Measurements from ENCODE around the gene UBE2V1.
A peak's percentile ranks its signal among the peaks of the same experiment; 100 is the strongest.
"Not testable (repeated sequence)": the region's sequence is repeated elsewhere in the genome, so short reads cannot be mapped to it uniquely, and the experiment has no call there.

Gene UBE2V1

DNA sequence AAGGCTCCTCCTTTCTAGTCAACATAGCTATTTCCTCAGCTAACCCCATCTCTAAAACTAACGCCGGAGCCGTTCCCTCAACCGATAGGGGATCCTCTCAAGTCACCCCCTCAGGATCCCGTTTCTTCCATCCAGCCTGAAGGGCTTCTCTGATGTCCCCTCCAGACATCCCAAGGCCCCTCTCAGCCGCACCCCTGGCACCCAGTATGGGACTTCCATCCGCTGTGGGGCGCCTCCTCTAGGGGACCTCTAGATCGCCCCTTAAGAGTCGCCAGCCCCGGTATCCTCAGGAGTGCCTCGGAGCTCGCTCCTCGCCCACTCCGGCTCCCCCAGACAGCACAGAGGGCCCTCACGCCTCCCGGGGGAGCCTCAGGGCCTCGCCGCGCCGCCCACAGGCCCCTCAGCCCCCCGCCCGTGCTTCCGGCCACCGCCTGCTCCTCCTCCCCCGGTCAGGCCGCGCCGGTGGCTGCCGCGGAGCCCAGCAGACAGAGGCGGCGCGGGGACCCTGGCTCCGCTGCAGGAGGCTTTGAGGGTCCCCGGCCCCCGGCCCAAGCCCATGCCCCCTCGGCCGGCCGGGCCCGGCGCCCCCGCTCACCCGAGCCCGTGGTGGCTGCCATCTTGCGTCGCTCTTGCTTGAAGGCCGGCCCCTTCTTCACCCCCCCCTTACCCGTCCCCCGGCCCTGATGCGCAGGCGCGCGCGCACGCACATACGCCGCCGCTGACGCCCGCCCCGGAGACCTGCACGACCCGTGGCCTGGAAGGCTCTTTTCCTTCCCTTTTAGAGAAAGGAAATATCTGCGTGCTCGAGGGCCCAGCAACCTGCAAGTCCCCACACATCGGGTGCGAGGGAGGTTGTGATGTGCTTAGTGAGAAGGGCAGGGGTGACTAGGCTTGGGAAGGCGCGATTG, at the start of gene UBE2V1:
Gene UBE2V1 (minus strand): TSS at position 639 of the 908 bp plus-strand sequence. CDS start 22 bp downstream, at position 617.
- DNase-seq (ENCODE audit: low read depth in 2 of 2), result peak; percentile 83 to 88

DNA sequence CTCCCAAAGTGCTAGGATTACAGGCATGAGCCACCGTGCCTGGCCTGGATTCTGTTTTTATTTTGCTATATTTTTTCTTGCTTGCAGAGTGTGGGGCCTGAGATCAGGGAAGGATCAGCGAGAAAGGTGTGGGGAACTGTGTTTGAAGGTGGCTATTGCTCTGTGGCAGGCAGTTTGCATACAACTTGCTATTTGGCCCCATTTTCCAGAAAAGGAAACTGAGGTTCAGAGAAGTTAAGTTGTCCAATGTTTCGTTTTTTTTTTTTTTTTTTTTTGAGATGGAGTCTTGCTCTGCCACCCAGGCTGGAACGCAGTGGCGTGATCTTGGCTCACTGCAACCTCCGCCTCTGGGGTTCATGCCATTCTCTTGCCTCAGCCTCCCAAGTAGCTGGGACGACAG, 48.5 kb upstream of the UBE2V1 start:
- not testable (repeated sequence) for DNase-seq (ENCODE audit: low read depth in 2 of 2)

DNA sequence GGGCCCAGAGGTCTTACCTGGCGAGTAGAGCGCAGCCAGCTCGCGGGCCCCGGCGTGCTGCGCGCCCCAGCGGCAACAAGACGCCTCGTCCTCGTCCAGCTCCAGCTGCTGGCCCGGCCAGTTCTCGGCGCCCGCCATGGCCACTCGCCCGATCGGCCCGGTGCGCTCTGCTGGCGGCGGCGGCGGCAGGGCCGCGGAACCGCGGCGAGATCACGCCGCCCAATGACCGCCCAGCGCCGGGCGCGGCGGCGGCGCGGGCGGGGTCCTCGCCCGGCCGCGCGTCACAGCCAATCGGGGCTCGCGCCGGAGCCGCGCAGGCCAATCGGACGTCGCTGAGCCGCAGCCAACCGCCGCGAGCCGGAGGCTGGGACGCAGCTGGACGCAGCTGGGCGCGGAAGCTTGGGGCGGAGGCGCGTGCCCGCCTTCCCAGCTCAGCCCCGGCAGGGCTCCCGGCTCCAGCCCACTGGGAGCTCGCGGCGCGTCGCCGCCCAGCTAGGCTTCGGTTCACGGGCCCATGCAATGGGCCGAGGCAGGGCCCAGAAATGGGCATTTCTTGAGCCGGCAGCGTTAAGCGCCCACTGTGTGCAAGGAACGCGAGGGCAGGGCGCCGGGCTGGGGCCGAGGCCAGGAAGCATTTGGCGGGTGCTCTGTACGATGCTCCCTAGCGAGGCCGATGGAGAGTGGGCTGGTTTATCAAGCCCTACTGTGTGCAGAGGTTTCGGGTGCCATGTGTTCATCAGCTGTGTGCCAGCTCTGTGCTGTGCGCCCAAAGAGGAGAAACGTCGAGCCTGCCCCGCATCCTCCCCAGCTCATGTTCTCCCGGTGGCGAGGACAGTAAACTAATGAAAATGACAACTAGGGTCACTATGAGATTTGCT, 40.8 kb upstream of the UBE2V1 start, which contains the start of gene PEDS1:
Gene PEDS1 (minus strand): TSS at position 224 of the 878 bp plus-strand sequence. CDS start 86 bp downstream, at position 138.
- peak; percentile 40 to 78 for DNase-seq (ENCODE audit: low read depth in 2 of 2)

DNA sequence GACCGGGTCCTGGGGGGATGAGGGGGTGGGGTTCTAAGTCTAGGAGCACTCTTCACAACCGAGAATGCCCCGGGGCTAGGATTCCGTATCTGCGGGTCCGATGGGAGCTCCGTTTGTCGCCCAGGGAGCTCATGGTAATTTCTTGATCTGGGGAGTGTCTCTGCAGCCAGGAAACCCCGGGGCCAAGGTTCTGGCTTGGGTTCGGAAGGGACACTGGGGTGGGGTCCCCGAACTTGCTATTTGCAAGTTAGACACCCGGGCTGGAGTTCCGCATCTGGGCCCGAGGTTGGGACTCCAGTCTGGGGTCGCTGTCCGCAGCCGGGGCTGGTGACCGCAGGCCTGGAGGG, 40.2 kb upstream of the UBE2V1 start:
- no peak for DNase-seq (ENCODE audit: low read depth in 2 of 2)

DNA sequence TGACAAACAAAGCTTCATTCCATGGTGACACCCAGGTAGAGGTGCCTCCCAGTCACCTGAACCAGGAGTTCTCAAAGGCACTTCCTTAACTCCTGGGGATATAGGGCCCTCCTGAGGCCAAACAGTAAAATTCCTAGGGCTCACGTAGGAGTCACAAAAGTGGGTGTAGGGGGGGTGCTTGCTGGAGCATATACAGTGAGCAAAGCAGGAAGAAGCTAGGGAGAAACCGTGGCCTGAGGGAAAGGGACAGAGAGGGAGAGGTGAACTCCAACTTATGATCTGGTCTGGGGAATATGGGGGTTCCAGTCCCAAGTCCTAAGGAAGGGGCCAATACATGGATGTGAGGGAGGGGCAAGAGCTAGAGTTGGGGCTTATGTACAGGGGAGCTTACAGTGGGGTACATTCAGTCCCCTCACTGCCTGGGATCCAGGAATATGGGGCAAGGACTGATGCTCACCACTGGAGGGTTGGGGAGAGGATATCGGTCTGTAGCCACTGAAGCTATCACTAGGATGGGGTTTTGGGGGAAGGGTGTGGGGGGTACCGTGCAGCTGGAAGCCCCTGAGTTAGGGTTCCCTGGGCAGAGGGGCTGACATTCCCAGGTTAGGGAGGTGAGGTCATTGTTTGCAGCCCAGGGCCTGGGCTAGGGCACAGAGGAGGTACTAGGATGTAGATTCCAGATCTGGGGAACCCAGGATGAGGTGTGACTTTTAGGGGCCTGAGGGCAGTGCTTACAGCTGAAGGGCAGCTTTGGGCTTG, 39.6 kb upstream of the UBE2V1 start:
- no peak for DNase-seq (ENCODE audit: low read depth in 2 of 2)

DNA sequence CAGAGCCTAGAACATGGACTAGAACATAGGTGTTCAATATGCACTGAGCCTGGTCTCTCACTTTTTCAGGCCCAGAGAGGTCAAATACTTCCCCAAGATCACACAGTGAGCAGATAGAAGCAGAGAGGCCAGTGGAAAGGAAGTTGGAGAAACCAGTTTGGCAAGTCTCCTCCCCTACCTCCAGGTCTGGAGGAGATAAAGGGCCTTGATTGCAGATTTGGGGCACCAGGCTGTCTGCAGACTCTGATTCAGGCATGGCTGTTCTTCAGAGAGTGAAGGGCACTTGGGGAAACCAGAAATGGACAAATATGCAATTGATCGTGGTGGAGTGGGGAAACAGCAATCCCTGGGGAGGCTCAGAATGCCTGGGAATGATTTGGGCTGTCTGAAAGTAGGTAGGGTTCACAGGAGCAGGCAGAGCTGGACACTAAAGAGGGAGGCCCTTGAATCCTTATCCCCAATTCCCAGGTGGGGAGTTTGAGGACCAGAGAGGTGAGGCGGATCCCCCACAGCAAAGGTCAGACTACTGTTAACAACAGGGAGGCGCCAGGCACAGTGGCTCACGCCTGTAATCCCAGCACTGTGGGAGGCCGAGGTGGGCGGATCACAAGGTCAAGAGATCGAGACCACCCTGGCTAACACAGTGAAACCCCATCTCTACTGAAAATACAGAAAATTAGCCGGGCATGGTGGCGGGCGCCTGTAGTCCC, 38.2 kb upstream of the UBE2V1 start:
- no peak for DNase-seq (ENCODE audit: low read depth in 2 of 2)

DNA sequence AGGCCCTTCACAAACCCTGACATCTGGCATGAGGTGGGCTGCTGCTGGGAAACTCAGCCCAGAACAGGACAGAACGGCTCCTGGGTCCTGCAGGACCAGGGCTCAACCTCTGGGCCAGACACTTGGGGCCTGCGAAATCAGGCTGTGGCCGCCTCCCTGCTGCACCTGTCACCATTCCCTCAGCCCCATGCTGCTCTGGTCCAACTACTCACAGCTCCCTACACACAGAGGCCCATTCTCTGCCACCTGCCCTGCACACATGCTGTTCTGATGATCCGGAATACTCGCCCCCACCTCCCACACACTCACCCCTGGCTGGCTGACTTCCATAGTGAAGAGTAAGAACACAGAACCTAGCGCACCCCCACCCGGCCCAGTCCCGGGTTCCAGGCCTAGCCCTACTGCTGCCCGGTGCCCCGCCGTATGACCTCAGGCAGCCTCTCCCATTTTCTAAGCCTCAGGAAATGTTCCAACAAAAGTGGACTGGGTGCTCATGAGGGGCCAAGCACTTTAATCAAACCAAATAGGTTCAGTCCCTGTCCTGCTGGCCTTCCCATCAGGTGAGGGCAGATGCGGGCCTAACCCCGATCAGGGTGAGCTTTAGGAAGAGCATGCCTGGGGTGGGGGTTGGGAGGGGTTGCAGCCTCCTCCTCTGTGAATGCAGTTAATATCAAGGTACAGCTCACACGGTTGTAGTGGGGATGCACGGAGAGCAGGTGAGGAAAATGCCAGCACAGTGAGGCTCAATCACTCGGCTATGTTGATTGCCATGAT, 36.7 kb upstream of the UBE2V1 start:
- DNase-seq (ENCODE audit: low read depth in 2 of 2), result no peak

DNA sequence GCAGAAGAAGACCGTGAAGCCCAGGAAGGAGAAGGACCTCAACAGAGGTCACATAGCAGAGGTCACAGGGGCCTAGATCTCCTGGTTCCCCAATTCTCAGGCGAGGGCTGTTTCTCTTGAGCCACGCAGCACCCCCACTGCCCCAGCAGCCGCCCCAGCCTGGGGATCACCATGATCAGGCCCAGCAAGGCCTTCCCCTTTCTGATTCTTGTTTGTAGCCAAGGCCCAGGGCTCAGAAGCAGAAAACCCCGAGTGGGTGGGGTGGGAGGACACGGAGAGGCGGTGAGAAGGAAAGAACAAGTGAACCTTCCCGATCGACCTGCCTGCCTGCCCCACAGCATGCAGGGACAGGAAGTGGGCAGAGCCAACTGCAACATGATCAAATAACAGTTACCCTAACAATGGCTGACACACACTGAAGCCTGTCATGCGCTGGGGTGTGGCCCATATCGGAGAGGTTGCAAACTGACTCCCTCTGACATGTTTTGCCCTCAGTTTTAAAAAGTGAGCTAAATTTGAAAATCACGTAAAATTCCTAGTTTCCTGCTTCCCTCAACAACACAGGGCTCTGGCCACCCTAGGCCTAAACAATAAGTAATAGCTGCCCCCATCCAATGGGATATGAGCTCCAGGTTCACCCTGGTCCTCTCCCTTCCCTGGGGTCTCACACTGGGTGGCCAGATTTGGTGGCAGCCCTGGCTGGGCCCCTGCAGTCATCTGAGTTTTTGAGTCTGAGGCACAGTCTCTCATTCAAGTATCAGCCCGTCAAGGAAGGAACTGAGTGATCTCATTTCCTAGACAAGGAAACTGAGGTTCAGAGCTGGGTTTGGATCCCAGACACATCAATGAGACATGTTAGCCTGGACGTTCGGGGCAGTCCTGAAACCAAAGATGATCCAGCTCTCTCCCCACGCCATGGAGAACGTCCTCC, 34.0 kb upstream of the UBE2V1 start:
- DNase-seq (ENCODE audit: low read depth in 2 of 2), result peak; percentile 75 to 77

DNA sequence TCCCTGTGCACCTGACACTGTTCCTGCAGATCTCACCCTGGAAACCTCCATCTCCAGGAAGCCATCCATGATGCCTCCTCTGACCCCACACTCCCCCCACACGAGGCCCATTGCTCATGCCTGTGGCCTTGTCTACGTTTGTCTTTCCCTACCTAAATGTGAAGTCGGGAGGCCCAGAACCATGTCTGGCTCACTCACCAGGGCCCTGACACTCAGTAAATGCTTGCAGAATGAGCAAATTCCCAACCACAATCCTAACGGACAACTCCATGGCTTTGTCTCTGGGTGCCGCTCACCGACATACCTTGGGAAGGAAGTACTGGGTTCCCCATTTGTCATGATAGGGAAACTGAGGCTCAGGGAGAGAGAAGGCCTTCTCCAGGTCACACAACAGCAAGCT, 33.3 kb upstream of the UBE2V1 start:
- DNase-seq (ENCODE audit: low read depth in 2 of 2), result no peak

DNA sequence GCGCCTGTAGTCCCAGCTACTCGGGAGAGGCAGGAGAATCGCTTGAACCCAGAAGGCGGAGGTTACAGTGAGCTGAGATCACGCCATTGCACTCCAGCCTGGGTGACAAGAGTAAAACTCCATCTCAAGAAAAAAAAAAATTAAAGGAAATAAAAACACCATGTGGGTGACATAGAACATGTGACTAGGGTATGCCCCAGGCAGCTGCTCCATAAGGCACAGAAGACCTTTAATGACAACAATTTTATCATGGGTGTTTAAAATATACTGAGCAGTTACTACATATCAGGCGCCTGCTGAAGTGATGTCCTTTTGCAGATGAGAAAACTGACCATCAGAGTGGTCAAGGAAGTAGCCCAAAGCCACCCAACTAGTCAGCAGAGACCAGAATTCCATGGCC, 32.6 kb upstream of the UBE2V1 start:
- no peak for DNase-seq (ENCODE audit: low read depth in 2 of 2)

DNA sequence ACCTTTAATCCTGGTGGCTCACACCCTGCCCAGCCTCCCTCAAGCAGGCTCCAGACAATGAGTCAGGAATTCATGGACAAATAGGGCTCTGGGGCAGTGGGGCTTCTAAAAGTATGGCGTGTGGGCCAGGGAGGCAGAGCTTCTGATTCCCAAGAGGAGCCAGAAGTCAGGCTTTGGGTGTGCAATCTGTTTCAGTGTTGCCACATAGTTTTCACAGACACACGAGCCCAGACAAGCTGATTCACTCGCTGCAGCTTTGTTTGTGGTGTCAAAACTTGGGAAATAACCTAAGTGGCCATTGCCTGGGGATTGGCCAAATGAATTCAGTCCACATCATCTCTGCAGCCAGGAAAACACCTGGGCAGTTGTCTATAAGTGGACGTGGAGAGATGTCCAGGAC, 31.4 kb upstream of the UBE2V1 start:
- no peak for DNase-seq (ENCODE audit: low read depth in 2 of 2)

DNA sequence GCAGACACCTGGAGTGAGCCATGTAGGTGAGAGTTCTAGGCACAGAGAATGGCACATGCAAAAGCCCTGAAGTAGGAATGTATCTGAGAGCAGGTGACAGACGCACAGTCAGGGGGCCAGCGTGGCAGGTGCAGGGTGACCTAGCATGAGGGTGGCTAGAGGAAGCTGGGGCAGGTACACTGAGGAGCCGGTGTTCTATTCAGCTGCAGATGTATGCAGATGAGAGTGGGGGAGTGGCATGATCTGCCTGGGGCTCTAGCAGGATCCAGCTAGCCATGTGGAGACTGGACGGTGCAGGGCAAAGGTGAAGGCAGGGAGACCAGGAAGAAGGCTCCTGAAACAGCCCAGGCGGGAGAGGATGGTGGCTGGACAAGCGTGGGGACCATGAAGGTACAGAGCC, 29.9 kb upstream of the UBE2V1 start:
- DNase-seq (ENCODE audit: low read depth in 2 of 2), result no peak

DNA sequence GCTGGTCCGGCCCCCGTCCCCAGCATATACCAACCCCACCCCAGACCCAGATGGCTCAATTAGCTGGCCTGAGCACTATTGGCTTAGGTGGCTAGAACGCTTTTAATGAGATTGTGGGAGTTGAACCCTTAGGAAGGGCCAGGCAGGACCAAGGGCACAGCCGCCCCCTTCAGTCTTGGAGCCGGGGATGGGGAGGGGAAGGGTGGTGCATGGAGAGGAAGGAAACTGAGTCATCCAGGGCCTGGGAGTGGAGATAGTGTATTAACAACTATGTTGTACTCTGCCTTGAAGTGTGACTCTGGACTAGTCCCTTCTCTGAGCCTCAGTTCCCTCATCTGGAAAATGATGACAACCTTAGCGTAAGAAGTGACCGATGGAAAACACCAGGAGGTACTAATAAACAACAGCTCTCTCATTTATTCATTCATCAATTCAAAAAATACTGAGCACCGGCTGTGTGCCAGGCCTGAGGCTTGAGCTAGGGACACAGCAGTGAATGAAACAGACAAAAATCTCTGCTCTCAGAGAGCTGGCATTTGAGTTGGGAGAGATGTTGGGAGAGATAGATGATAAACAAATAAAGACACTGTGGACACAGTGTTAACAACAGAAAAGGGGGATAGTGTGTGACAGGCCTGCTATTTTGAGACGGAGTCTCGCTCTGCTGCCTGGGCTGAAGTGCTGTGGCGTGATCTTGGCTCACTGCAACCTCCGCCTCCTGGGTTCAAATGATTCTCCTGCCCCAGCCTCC, 29.0 kb upstream of the UBE2V1 start:
- no peak for DNase-seq (ENCODE audit: low read depth in 2 of 2)

DNA sequence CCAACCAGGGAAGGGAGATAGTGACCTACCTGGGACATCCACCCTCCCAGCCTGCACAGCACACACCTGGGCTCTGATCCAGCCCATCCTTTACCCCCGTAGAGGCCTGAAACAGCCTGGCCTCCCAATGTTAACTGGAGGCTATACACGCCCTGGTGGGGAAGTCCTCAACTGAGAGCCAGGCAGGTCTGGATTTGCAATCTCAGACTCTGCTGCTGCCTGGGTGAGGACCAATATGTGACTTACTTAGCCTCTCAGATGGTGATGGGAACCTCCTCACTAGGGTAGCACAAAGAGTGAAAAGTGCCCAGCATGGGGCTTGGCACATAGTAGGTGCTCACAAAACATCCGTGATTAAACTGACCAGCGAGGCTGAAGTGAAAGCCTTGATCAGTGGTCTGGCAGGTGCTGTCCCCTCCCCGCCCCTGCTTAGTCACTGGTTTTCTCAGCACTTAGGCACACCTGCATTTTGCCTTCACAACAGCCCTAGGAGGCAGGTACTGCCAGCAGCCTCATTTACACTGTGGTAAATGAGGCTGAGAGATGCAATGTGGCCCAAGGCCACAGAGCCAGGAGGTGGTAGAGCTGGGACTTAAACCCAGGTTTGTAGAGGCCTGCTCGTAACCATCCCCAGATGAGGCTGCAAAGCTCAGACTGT, 28.2 kb upstream of the UBE2V1 start:
- DNase-seq (ENCODE audit: low read depth in 2 of 2), result no peak

DNA sequence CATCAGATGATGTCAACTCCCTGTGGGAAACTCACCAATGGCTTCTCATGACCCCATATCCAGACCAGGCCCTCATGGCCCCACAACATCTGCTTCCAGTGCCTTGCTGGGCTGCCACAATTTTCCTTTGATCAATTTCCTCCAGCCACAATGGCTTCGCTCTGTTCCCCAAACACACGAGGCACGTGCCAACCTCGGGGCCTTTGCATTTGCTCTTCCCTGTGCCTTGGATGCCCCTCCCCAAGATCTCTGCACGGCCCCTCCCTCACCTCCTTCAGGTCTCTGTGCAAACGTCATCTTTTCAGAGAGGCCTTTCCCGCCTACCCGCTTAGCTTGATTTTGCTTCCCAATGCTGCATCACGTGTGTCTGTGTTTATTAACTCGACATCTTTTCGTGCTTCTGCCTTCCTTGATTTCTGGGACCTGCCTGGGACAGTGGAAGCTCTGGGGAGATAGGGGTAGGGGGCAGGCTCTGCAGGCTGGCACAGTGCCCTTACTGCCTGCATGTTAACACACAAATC, 27.4 kb upstream of the UBE2V1 start:
- no peak for DNase-seq (ENCODE audit: low read depth in 2 of 2)

DNA sequence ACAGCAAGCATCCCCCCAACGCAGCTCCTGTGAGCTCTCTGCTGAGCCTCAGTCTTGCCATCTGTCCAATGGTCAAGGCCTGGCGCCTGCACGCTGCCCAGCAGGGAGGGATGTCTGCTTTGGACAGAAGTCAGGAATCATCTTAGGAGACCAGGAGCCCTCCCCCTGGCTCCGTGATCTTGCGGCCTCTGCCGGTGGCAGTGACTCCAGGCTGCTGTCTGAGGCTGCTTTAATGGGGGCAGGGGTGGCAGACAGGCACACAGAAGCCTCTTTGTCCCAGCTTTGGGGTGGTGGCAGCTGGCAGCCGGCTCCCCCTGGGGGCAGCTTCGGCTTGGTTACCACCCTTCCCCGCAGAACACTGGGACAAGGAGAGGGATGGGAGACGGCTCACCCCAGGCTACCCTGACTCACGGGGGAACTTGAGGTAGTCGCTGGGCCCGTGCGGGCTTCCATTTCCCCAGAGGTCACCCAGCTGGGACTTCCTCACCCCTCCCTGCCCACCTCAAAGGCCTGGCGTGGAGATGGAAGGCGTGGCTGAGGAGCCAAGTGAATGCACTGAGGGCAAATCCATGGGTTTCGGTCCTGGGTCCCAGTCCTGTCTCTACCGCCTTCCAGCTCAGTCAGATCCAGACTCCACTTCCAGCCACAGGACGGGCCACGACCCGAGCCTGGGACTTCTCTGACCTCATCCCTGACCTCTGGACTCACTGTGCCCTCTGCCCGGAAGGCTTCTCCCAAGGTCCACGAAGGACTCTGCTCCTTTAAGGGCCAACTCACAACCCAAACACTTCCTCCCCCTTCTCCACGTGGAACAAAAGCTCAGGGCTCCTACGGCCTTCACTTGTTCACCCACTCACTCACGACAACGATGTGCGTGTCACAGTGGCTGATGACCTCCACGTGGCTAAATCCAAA, 25.8 kb upstream of the UBE2V1 start:
- DNase-seq (ENCODE audit: low read depth in 2 of 2), result no peak

DNA sequence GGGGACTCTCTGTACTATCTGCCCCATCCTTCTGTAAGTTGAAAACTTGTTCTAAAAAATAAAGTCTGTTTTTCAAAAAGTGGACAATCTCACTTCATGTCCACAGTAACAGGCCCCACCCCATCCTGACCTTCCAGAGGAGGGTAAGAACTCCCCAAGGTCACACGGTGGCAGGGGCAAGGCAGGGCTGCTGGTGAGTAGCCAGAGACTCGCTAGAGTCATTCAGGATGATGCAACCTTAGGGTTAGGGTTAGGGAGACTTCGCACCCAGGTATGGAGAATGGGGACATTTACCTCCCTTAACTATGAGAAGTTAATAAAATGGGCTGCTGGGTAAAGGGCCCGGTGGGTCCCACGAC, 25.1 kb upstream of the UBE2V1 start:
- no peak for DNase-seq (ENCODE audit: low read depth in 2 of 2)
